NCI-H524 treated with DMSO at 0.1 percent for 48 hours (cell line): ENCODE data around the gene CCL23.
"Not testable (repeated sequence)": the region's sequence is repeated elsewhere in the genome, so short reads cannot be mapped to it uniquely, and the experiment has no call there.

Experiments
- DNase-seq: peaks from one replicate; lab custom pipeline; 2025; lab: John Stamatoyannopoulos, UW

CCL23 gene

GRCh38 chr17:36004594-36005108 lies 13.1 kb downstream of the CCL23 start:
- DNase-seq = no peak

GRCh38 chr17:36002631-36003030 lies 15.1 kb downstream of the CCL23 start:
- DNase-seq = no peak

- DNase-seq = no peak
Measured at GRCh38 chr17:36001862-36002603, 15.7 kb downstream of the CCL23 start.

- DNase-seq = no peak
Measured at GRCh38 chr17:36001110-36001771, 16.5 kb downstream of the CCL23 start, which contains the start of gene CCL15. Gene CCL15 (minus strand): TSS chr17:36001553. CDS start chr17:36001492, 61 bp downstream.

GRCh38 chr17:36000732-36001109 lies 17.1 kb downstream of the CCL23 start:
- no peak for DNase-seq

GRCh38 chr17:35998756-35999155 lies 19.0 kb downstream of the CCL23 start:
- DNase-seq = no peak

- no peak for DNase-seq
Measured at GRCh38 chr17:35998018-35998545, 19.7 kb downstream of the CCL23 start.

GRCh38 chr17:35995346-35995745 lies 22.4 kb downstream of the CCL23 start:
- DNase-seq = not testable (repeated sequence)

GRCh38 chr17:35991075-35991474 lies 26.7 kb downstream of the CCL23 start:
- no peak for DNase-seq

- DNase-seq = no peak
Measured at GRCh38 chr17:35988164-35988563, 29.6 kb downstream of the CCL23 start.

GRCh38 chr17:35986643-35987042 lies 31.1 kb downstream of the CCL23 start, which contains the start of gene CCL14:
Gene CCL14 (minus strand): TSS chr17:35986729. CDS start chr17:35986649, 80 bp downstream.
- DNase-seq = no peak

GRCh38 chr17:35984140-35984539 lies 33.6 kb downstream of the CCL23 start:
- no peak for DNase-seq

GRCh38 chr17:35982409-35983191 lies 35.2 kb downstream of the CCL23 start:
- DNase-seq = no peak

- DNase-seq = no peak
Measured at GRCh38 chr17:35981908-35982330, 35.9 kb downstream of the CCL23 start.

GRCh38 chr17:35981246-35981645 lies 36.5 kb downstream of the CCL23 start, which contains the start of gene CCL16:
Gene CCL16 (minus strand): TSS chr17:35981497. CDS start chr17:35981420, 77 bp downstream.
- no peak for DNase-seq

GRCh38 chr17:35978346-35978745 lies 39.4 kb downstream of the CCL23 start:
- no peak for DNase-seq

GRCh38 chr17:35977509-35977908 lies 40.3 kb downstream of the CCL23 start:
- no peak for DNase-seq

- no peak for DNase-seq
Measured at GRCh38 chr17:35973333-35974260, 44.2 kb downstream of the CCL23 start.

GRCh38 chr17:35972945-35973332 lies 44.8 kb downstream of the CCL23 start:
- no peak for DNase-seq

- no peak for DNase-seq
Measured at GRCh38 chr17:35972535-35972934, 45.2 kb downstream of the CCL23 start.

GRCh38 chr17:35972066-35972465 lies 45.7 kb downstream of the CCL23 start:
- DNase-seq = no peak
